ENCODE results near the gene TREH.

DNA sequence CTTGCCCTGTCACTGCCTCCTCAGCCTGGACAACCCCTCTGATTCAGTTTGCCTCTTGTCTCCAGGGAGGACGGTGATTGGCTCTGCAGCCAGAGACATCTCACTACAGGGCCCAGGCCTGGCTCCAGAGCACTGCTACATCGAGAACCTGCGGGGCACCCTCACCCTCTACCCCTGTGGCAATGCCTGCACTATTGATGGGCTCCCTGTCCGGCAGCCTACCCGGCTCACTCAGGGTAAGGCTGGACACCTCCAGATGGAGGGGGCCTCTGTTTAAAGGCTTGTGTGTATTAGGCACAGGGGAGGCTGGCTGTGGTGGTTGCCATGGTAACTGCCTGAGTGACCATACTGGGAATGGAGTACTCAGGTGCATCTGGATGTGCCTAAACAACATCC is 63.5 kb downstream of the TREH start:
- TF ChIP-seq EZH2 (IDR thresholded peaks at IDR 0.05), result no peak
- TF ChIP-seq POLR2AphosphoS5 (IDR thresholded peaks at IDR 0.05; ENCODE audit: borderline replicate concordance, low read depth, low read length), result no peak
- no peak for TF ChIP-seq FOXP2 (optimal IDR thresholded peaks at IDR 0.05; ENCODE audit: control extremely low read depth, extremely low read length, insufficient read depth)

All from SK-N-MC (cell line).